Gastroesophageal sphincter (tissue), 4 donors: ENCODE results near the gene MAP3K4. TPM values are rescaled to one million over a fixed set of nuclear protein-coding genes. Genes with fewer than 3 reads are reported as not detected.

Experiments used
- ATAC-seq: fragments of 150-250 bp; one replicate; pipeline ENCODE4 v1.9.1; 2016; ENCODE audit warnings: mild to moderate bottlenecking, moderate library complexity
- H3K27ac ChIP-seq, 4 donors: fragments of 200-600 bp; sonication (generic) in 3 of 4; 1 replicate in 3 of 4; 2 replicates in 1 of 4; pipeline ENCODE4 v1.5.1; 2016 to 2019
- H3K27me3 ChIP-seq: fragments of 200-600 bp; sonication (generic); one replicate; pipeline ENCODE4 v1.5.1; 2019
- H3K36me3 ChIP-seq, 2 donors: fragments of 200-600 bp; sonication (generic); one replicate each; pipeline ENCODE4 v1.5.1; 2019; ENCODE audit warnings: control low read depth in 1 of 2
- H3K4me1 ChIP-seq, 3 donors: fragments of 200-600 bp; sonication (generic); 1 replicate in 2 of 3; 2 replicates in 1 of 3; pipeline ENCODE4 v1.5.1; 2016 to 2019; ENCODE audit warnings: control low read depth in 2 of 3
- H3K4me3 ChIP-seq, 2 donors: fragments of 200-600 bp; sonication (generic); one replicate each; pipeline ENCODE4 v1.5.1; 2019; ENCODE audit warnings: mild to moderate bottlenecking in 1 of 2, moderate library complexity in 1 of 2
- H3K9me3 ChIP-seq, 3 donors: fragments of 200-600 bp; sonication (generic); one replicate each; pipeline ENCODE4 v1.5.1; 2017 to 2019; ENCODE audit warnings: control low read depth in 2 of 3
- EP300 ChIP-seq: sonication (generic); formaldehyde crosslinking; IDR thresholded peaks from one replicate; pipeline ENCODE4 v1.6.1; 2017; ENCODE audit warnings: antibody characterized with exemption, mild to moderate bottlenecking
- POLR2A ChIP-seq, 2 donors: fragments of 450-650 bp; IDR thresholded peaks; one replicate each; pipeline ENCODE4 v1.6.1; 2017; ENCODE audit warnings: antibody characterized with exemption in 2 of 2, mild to moderate bottlenecking in 2 of 2, moderate library complexity in 1 of 2
- POLR2AphosphoS5 ChIP-seq: sonication (generic); formaldehyde crosslinking; IDR thresholded peaks from one replicate; pipeline ENCODE4 v1.6.1; 2017; ENCODE audit warnings: antibody characterized with exemption
- WGBS, 2 donors: methylation state at CpG; one replicate each; pipeline ENCODE4 v1.1.5; 2018; ENCODE audit warnings: low coverage in 1 of 2; 5-methylcytosine and 5-hydroxymethylcytosine counted together
- total RNA-seq, 4 donors: library from RNA; depleted of rRNA; stranded (reverse); fragments of >200 nt; gene quantifications; one replicate each; pipeline ENCODE4 v1.1.0, GENCODE V29; 2016
- TF ChIP-seq, protein P1 (sequence below), 4 experiments: fragments of 200-600 bp in 2 of 4; fragments of 450-650 bp in 2 of 4; sonication (generic) in 1 of 4; IDR thresholded peaks; one replicate each; pipeline ENCODE4 v1.5.1; 2017 to 2019; ENCODE audit warnings: antibody characterized with exemption in 4 of 4, mild to moderate bottlenecking in 2 of 4, moderate library complexity in 2 of 4

The MAP3K4 gene
- total RNA-seq, 4 donors from 2014 or later: 23.0 to 29.3 (median 26.8) TPM

- Histone ChIP-seq H3K9me3 (no peaks in the 10 kb centered on the region), H3K4me1 (no peaks in the 10 kb centered on the region), H3K36me3 (no peaks in the 10 kb centered on the region), H3K4me3 (no peak overlapping the region), H3K27me3 (no peaks in the 10 kb centered on the region), H3K27ac (no peak overlapping the region)
- TF ChIP-seq POLR2AphosphoS5: no peak
- TF ChIP-seq POLR2A (IDR thresholded peaks at IDR 0.05): no peak
- no peak for TF ChIP-seq EP300
- TF ChIP-seq, protein P1, sequence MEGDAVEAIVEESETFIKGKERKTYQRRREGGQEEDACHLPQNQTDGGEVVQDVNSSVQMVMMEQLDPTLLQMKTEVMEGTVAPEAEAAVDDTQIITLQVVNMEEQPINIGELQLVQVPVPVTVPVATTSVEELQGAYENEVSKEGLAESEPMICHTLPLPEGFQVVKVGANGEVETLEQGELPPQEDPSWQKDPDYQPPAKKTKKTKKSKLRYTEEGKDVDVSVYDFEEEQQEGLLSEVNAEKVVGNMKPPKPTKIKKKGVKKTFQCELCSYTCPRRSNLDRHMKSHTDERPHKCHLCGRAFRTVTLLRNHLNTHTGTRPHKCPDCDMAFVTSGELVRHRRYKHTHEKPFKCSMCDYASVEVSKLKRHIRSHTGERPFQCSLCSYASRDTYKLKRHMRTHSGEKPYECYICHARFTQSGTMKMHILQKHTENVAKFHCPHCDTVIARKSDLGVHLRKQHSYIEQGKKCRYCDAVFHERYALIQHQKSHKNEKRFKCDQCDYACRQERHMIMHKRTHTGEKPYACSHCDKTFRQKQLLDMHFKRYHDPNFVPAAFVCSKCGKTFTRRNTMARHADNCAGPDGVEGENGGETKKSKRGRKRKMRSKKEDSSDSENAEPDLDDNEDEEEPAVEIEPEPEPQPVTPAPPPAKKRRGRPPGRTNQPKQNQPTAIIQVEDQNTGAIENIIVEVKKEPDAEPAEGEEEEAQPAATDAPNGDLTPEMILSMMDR (IDR thresholded peaks at IDR 0.05): no peak
- ATAC-seq: no peak
Measured at GRCh38 chr6:161021543-161021942, 30.0 kb downstream of the MAP3K4 start.

- no peak overlapping the region for H3K4me3 ChIP-seq
- H3K36me3 ChIP-seq: no peaks in the 10 kb centered on the region
- 59 to 61% methylated on average over 5 to 8 of the region's 8 CpGs for WGBS, 2 donors
- no peaks in the 10 kb centered on the region for H3K27me3 ChIP-seq
- ATAC-seq: no peak
- H3K27ac ChIP-seq: no peak overlapping the region
- H3K9me3 ChIP-seq: no peaks in the 10 kb centered on the region
- H3K4me1 ChIP-seq: no peaks in the 10 kb centered on the region
- TF ChIP-seq, protein P1 (IDR thresholded peaks at IDR 0.05): no peak
- TF ChIP-seq POLR2A (IDR thresholded peaks at IDR 0.05): no peak
- no peak for TF ChIP-seq POLR2AphosphoS5
- TF ChIP-seq EP300: no peak
Measured at GRCh38 chr6:161021998-161022743, 30.6 kb downstream of the MAP3K4 start.

DNA sequence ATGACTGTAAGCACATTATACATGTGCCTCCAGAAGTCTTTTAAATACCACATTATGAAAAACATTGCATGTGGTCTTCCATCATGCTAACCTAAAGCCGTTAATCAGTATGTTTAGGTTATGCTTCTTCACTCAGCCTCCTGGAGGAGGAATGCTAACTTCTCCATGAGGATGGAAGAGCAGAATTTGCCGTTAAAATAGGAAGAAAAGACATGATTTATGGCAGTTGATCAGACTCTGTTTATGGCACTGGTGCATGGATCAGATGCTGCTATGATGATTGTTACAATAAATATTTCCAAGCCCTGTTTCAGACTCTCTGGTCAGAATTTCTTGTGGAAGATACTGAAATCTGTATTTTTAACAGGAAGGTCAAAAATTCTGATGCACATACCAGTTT lies 31.7 kb downstream of the MAP3K4 start:
- H3K36me3 ChIP-seq: no peaks in the 10 kb centered on the region
- no peak overlapping the region for H3K27ac ChIP-seq
- TF ChIP-seq POLR2A (IDR thresholded peaks at IDR 0.05) (no peak), EP300 (no peak), POLR2AphosphoS5 (no peak)
- TF ChIP-seq, protein P1 (IDR thresholded peaks at IDR 0.05): no peak
- H3K4me1 ChIP-seq: no peaks in the 10 kb centered on the region
- H3K4me3 ChIP-seq: no peak overlapping the region
- WGBS, 2 donors: 51 to 84% methylated on average over 2 of the region's 2 CpGs
- no peaks in the 10 kb centered on the region for H3K9me3 ChIP-seq
- no peaks in the 10 kb centered on the region for H3K27me3 ChIP-seq
- ATAC-seq: no peak

- no peak for ATAC-seq
- Histone ChIP-seq H3K4me3 (no peak overlapping the region), H3K27me3 (no peaks in the 10 kb centered on the region), H3K27ac (no peak overlapping the region), H3K4me1 (peaks cover 0 to 7% (median 0%) of the 10 kb centered on the region in 3 donors), H3K9me3 (no peaks in the 10 kb centered on the region), H3K36me3 (no peaks in the 10 kb centered on the region)
- TF ChIP-seq POLR2AphosphoS5 (no peak), EP300 (no peak), POLR2A (IDR thresholded peaks at IDR 0.05) (no peak)
- TF ChIP-seq, protein P1 (IDR thresholded peaks at IDR 0.05): no peak
- 92 to 95% methylated on average over 7 to 8 of the region's 8 CpGs for WGBS, 2 donors
Measured at GRCh38 chr6:161024364-161024920, 32.9 kb downstream of the MAP3K4 start.

DNA sequence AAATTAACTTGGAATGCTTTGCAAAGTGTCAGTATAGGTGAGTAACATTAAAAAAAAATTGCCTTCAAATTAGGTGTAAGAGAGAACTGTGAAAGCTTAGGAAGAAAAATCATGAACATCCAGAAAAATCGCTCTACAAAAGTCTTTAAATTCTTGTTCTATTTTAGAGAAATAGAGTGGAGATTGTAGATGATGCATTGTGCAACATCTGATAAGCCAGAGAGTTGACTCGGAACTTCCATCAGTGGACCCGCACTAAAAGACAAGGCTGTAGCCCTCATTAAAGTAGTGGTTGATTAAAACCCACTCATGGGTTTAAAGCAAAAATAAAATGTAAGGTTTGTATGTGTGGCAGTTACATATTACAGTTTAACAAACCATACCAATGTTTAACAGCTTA lies 35.8 kb downstream of the MAP3K4 start:
- WGBS, 2 donors: 87 to 91% methylated on average over 3 of the region's 3 CpGs
- Histone ChIP-seq H3K4me3 (no peak overlapping the region), H3K9me3 (no peaks in the 10 kb centered on the region), H3K27ac (no peak overlapping the region), H3K4me1 (peaks cover 0 to 31% (median 3%) of the 10 kb centered on the region in 3 donors), H3K27me3 (no peaks in the 10 kb centered on the region), H3K36me3 (no peaks in the 10 kb centered on the region)
- ATAC-seq: no peak
- TF ChIP-seq, protein P1 (IDR thresholded peaks at IDR 0.05): no peak
- TF ChIP-seq EP300 (no peak), POLR2A (IDR thresholded peaks at IDR 0.05) (no peak), POLR2AphosphoS5 (no peak)
